Sigmoid colon (tissue), 7 donors: ENCODE measurements around the gene KRR1. TPM values are rescaled to one million over a fixed set of nuclear protein-coding genes. Genes with fewer than 3 reads are reported as not detected.

ENCODE experiments used
- DNase-seq: peaks from one replicate; pipeline ENCODE4 v3.0.0-alpha.2; 2019
- H3K27ac ChIP-seq, 4 donors: fragments of 200-600 bp; sonication (generic); one replicate each; pipeline ENCODE4 v1.5.1; 2016 to 2019; ENCODE audit warnings: mild to moderate bottlenecking in 1 of 4
- H3K27me3 ChIP-seq, 3 donors: fragments of 200-600 bp; sonication (generic); one replicate each; pipeline ENCODE4 v1.5.1; 2019; ENCODE audit warnings: mild to moderate bottlenecking in 1 of 3
- H3K36me3 ChIP-seq, 4 donors: fragments of 200-600 bp; sonication (generic); one replicate each; pipeline ENCODE4 v1.5.1; 2016 to 2019
- H3K4me1 ChIP-seq, 4 donors: fragments of 200-600 bp; sonication (generic); one replicate each; pipeline ENCODE4 v1.5.1; 2017 to 2019
- H3K4me3 ChIP-seq, 4 donors: fragments of 200-600 bp; sonication (generic); one replicate each; pipeline ENCODE4 v1.5.1; 2017 to 2019; ENCODE audit warnings: mild to moderate bottlenecking in 2 of 4, moderate library complexity in 1 of 4
- H3K9me3 ChIP-seq, 4 donors: fragments of 200-600 bp in 3 of 4; sonication (generic) in 3 of 4; one replicate each; pipeline versions ENCODE4 v1.5.1 to v1.6.1; 2013 to 2019
- EP300 ChIP-seq, 4 donors: sonication (generic); formaldehyde crosslinking; IDR thresholded peaks; one replicate each; pipeline ENCODE4 v1.6.1; 2017; ENCODE audit warnings: antibody characterized with exemption in 4 of 4
- POLR2A ChIP-seq, 2 donors: fragments of 450-650 bp; IDR thresholded peaks; one replicate each; pipeline ENCODE4 v1.6.1; 2016; ENCODE audit warnings: antibody characterized with exemption in 2 of 2, mild to moderate bottlenecking in 2 of 2, moderate library complexity in 2 of 2
- POLR2AphosphoS5 ChIP-seq, 4 donors: sonication (generic); formaldehyde crosslinking; IDR thresholded peaks; one replicate each; pipeline ENCODE4 v1.6.1; 2017; ENCODE audit warnings: antibody characterized with exemption in 4 of 4
- WGBS, 2 donors: extraction: QIAGEN DNeasy Blood & Tissue Kit; methylation state at CpG; one replicate each; pipeline ENCODE4 v1.1.7; 2013; 5-methylcytosine and 5-hydroxymethylcytosine counted together
- intact Hi-C: fragments of 100-400 bp; cut with DNase I; formaldehyde crosslinking; loops from one replicate; pipeline ENCODE4 v1.15.1; 2023
- polyA plus RNA-seq, 3 donors: library from polyadenylated mRNA; stranded (reverse); fragments of 200-250 nt; gene quantifications; one replicate each; pipeline ENCODE4 v1.2.3, GENCODE V29; 2013
- total RNA-seq, 4 donors: library from RNA; depleted of rRNA; stranded (reverse); fragments of >200 nt; gene quantifications; one replicate each; pipeline ENCODE4 v1.1.0, GENCODE V29; 2016
- TF ChIP-seq, protein P1 (sequence below), 4 experiments: fragments of 450-650 bp in 3 of 4; fragments of 200-600 bp in 1 of 4; IDR thresholded peaks; one replicate each; pipeline ENCODE4 v1.5.1; 2016 to 2019; ENCODE audit warnings: antibody characterized with exemption in 4 of 4, mild to moderate bottlenecking in 3 of 4, moderate library complexity in 2 of 4
- donor health status: healthy with polysubstance abuse.
- donor health status: Bipolar disorder and iron deficiency.
- donor health status: healthy.

KRR1 gene
- total RNA-seq (10 to 100 TPM; 12.7 to 40.0 (median 29.5) TPM), polyA plus RNA-seq (10 to 100 TPM in 2 of 3 donors, 1 to 10 TPM in 1; 9.7 to 20.3 (median 10.8) TPM)

DNA sequence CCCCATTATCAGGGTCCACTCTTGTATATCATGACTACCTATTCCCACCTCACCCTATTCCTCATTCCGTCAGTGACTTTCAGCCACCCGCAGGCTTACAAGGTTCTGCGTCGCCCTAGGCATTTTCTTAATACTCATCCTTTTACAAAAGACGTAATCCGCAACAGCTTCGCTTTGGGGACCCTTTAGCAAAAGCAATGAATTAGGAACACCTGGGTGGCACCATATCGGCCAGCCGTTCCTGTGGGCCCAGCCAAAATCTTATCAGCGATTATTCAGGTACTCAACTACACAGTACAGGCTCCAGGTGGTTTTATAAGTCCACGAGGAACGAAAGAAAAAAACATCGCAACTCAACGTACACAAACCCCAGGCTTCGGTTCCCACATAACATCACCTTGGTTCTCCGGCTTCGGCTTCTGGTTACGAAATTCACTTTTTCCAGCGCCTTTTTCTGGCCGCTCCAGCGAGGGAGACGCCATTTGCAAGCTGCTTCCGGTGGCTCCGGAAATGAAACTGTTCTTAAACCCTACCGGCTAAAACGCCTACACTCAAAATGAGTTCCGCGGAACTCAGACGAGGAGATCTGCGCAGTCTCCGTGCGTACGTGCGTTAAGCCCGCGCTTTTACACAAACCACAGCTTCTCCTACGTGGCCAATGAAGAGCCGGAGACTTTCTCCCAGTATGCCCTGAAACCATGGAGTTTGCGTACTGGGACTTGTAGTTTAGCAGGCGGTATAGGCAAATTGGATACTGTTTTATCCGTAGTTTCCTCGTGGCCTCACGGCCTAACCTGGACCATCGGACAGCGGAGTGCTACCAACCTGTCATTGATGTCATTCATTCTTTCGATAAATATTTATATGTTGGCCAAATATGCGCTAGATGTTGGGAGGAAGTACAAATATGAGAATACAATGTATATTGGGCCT, at the start of gene KRR1:
Gene KRR1 (minus strand): TSS at position 494 of the 933 bp plus-strand sequence. CDS start 12 bp downstream, at position 482.
- Histone ChIP-seq H3K36me3 (peaks cover 0 to 11% (median 0%) of the 10 kb centered on the region in 4 donors), H3K4me3 (peak within 1 kb of the TSS; percentile 75 to 90 (median 84)), H3K9me3 (no peaks in the 10 kb centered on the region), H3K27me3 (no peaks in the 10 kb centered on the region), H3K27ac (peak within 1 kb of the TSS; percentile 77 to 81 (median 77)), H3K4me1 (peaks cover 0 to 21% (median 17%) of the 10 kb centered on the region in 4 donors)
- WGBS, 2 donors = 5 to 7% methylated on average over 47 of the region's 47 CpGs
- peak; percentile 97 for DNase-seq
- intact Hi-C loops = loop anchor here (1.0 to 10.0 kb wide), 5 partner anchors 121 to 833 kb away; partner anchors contain the start of genes BBS10, CAPS2, GLIPR1L1 and GLIPR1L2
- TF ChIP-seq POLR2A (IDR thresholded peaks at IDR 0.05) (peak in 1 of 2 donors; percentile 32), POLR2AphosphoS5 (IDR thresholded peaks at IDR 0.05) (peak; percentile 57 to 84 (median 80)), EP300 (IDR thresholded peaks at IDR 0.05) (no peak)

DNA sequence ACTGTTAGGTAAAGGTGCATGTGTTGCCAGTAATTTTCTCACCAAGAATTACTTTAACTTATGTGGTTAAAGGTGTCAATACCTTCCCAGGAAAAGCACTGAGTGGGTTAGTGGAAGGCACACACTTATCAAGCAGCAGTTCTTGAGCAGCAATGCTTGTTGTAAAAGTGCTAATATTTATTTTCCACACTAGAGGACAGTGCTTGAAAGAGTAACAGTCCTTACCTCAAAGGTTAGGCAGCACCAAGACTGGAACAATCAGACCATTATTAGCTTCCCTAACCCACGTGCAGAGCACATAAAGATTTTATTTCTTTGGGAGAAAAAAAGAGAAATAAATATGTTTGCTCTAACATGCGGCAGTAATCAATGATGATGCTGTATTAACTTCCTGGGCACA, 48.8 kb upstream of the KRR1 start:
- no peaks in the 10 kb centered on the region for H3K27me3 ChIP-seq
- TF ChIP-seq EP300 (IDR thresholded peaks at IDR 0.05) = no peak
- TF ChIP-seq, protein P1, sequence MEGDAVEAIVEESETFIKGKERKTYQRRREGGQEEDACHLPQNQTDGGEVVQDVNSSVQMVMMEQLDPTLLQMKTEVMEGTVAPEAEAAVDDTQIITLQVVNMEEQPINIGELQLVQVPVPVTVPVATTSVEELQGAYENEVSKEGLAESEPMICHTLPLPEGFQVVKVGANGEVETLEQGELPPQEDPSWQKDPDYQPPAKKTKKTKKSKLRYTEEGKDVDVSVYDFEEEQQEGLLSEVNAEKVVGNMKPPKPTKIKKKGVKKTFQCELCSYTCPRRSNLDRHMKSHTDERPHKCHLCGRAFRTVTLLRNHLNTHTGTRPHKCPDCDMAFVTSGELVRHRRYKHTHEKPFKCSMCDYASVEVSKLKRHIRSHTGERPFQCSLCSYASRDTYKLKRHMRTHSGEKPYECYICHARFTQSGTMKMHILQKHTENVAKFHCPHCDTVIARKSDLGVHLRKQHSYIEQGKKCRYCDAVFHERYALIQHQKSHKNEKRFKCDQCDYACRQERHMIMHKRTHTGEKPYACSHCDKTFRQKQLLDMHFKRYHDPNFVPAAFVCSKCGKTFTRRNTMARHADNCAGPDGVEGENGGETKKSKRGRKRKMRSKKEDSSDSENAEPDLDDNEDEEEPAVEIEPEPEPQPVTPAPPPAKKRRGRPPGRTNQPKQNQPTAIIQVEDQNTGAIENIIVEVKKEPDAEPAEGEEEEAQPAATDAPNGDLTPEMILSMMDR (IDR thresholded peaks at IDR 0.05) = no peak
- TF ChIP-seq POLR2AphosphoS5 (IDR thresholded peaks at IDR 0.05) = no peak
- no peak for TF ChIP-seq POLR2A (IDR thresholded peaks at IDR 0.05)
- H3K4me1 ChIP-seq = no peaks in the 10 kb centered on the region
- WGBS, 2 donors = 19 to 39% methylated on average over 2 of the region's 2 CpGs
- H3K36me3 ChIP-seq = no peaks in the 10 kb centered on the region
- DNase-seq = no peak
- H3K9me3 ChIP-seq = no peaks in the 10 kb centered on the region
- H3K4me3 ChIP-seq = no peak overlapping the region
- intact Hi-C loops = no loop called here
- no peak overlapping the region for H3K27ac ChIP-seq

DNA sequence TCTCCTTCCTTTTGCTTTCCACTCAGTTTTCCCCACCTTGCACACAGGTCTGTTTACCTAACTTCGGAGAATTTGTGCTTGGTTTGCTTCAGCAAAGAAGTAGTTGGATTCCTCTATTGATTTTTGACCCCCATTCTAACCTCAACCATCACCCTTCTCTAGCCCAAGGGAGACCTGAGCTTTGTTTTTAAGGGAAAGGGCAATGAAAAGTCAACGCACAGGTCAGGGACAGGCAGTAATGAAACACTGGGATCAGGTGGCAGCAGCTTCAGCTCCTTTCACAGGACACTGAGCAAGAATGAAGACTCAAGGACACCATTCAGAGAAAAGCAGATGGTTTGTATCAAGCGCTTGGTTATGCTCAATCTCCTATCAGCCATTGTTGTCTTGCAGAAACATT, 46.9 kb upstream of the KRR1 start:
- Histone ChIP-seq H3K36me3 (no peaks in the 10 kb centered on the region), H3K27ac (no peak overlapping the region), H3K9me3 (no peaks in the 10 kb centered on the region), H3K27me3 (no peaks in the 10 kb centered on the region), H3K4me3 (no peak overlapping the region), H3K4me1 (peaks cover 0 to 15% (median 13%) of the 10 kb centered on the region in 4 donors)
- TF ChIP-seq, protein P1 (IDR thresholded peaks at IDR 0.05) = no peak
- TF ChIP-seq EP300 (IDR thresholded peaks at IDR 0.05) (no peak), POLR2AphosphoS5 (IDR thresholded peaks at IDR 0.05) (no peak), POLR2A (IDR thresholded peaks at IDR 0.05) (no peak)
- intact Hi-C loops = no loop called here
- WGBS, 2 donors = 93 to 94% methylated on average over 3 of the region's 3 CpGs
- DNase-seq = no peak

DNA sequence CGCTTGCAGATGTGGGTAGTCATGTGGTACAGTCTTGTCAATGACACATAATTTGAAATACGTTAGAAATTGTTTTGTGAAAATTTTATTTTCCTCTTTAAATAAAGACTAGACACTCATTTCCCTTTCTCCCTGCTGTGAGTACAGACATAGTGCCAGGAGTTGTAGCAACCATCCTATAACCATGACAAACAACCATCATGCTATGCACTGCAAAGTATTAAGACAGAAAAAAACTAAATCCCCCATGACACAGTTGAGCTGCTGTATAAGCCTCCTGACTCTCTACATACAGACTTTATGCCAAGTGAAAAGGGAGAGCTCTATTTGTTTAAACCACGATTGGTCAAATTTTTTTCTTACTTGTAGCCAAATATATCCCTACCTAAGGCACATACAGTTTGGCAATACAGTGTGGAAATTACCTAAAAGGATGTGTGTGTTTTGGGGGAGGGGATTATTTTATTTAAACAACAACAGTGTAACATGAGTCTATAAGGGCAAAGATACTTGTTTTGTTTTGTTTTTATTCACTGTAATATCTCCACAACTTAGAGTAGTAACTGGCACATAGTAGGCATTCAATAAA, 45.0 kb upstream of the KRR1 start:
- Histone ChIP-seq H3K27ac (no peak overlapping the region), H3K36me3 (no peaks in the 10 kb centered on the region), H3K4me1 (peaks cover 0 to 16% (median 14%) of the 10 kb centered on the region in 4 donors), H3K27me3 (no peaks in the 10 kb centered on the region), H3K9me3 (no peaks in the 10 kb centered on the region), H3K4me3 (no peak overlapping the region)
- DNase-seq = no peak
- no peak for TF ChIP-seq EP300 (IDR thresholded peaks at IDR 0.05)
- TF ChIP-seq, protein P1 (IDR thresholded peaks at IDR 0.05) = no peak
- TF ChIP-seq POLR2AphosphoS5 (IDR thresholded peaks at IDR 0.05) = no peak
- TF ChIP-seq POLR2A (IDR thresholded peaks at IDR 0.05) = no peak
- 39 to 66% methylated on average over 3 of the region's 3 CpGs for WGBS, 2 donors
- intact Hi-C loops = no loop called here

DNA sequence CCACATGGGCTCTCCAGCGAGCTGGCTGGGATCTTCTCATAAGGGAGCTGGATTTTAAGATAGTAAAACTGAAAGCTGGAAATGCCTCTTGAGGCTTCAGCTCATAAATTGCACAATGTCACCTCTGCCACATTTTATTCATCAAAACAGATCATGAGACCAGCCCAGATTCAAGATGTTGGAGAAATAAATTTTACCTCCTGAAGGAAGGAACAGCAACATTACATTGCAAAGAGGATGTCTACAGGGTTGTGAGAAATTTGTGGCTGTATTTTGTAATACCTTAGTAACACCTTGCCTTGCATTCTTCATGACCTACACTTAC, 43.1 kb upstream of the KRR1 start:
- Histone ChIP-seq H3K9me3 (no peaks in the 10 kb centered on the region), H3K27me3 (no peaks in the 10 kb centered on the region), H3K4me1 (peaks cover 0 to 30% (median 21%) of the 10 kb centered on the region in 4 donors), H3K36me3 (no peaks in the 10 kb centered on the region), H3K4me3 (no peak overlapping the region), H3K27ac (no peak overlapping the region)
- DNase-seq = no peak
- WGBS, 2 donors = 67% methylated on average over 1 of the region's 1 CpG
- TF ChIP-seq POLR2A (IDR thresholded peaks at IDR 0.05) (no peak), EP300 (IDR thresholded peaks at IDR 0.05) (no peak), POLR2AphosphoS5 (IDR thresholded peaks at IDR 0.05) (no peak)
- TF ChIP-seq, protein P1 (IDR thresholded peaks at IDR 0.05) = no peak
- intact Hi-C loops = no loop called here
